Breast epithelium (tissue), 4 donors: ENCODE measurements around the gene OR7A10. TPM values are rescaled to one million over a fixed set of nuclear protein-coding genes. Genes with fewer than 3 reads are reported as not detected.

Source experiments
- DNase-seq, 2 donors: peaks; one replicate each; pipeline ENCODE4 v3.0.0-alpha.2; 2019; ENCODE audit warnings: low spot score in 2 of 2
- H3K27ac ChIP-seq, 2 donors: fragments of 200-600 bp; sonication (generic) in 1 of 2; one replicate each; pipeline ENCODE4 v1.5.1; 2016 to 2019; ENCODE audit warnings: mild to moderate bottlenecking in 1 of 2
- H3K27me3 ChIP-seq, 2 donors: fragments of 200-600 bp; sonication (generic) in 1 of 2; one replicate each; pipeline versions ENCODE4 v1.5.1 to v1.6.0; 2017 to 2019; ENCODE audit warnings: control low read depth in 1 of 2, mild to moderate bottlenecking in 1 of 2
- H3K36me3 ChIP-seq: fragments of 200-600 bp; one replicate; pipeline ENCODE4 v1.5.1; 2019
- H3K4me1 ChIP-seq, 2 donors: fragments of 200-600 bp; sonication (generic); one replicate each; pipeline ENCODE4 v1.5.1; 2016 to 2019; ENCODE audit warnings: control low read depth in 1 of 2
- H3K4me3 ChIP-seq, 3 donors: fragments of 200-600 bp; sonication (generic); 1 replicate in 2 of 3; 2 replicates in 1 of 3; pipeline ENCODE4 v1.5.1; 2016 to 2019; ENCODE audit warnings: mild to moderate bottlenecking in 3 of 3, moderate library complexity in 2 of 3
- H3K9me3 ChIP-seq, 2 donors: fragments of 200-600 bp; sonication (generic) in 1 of 2; one replicate each; pipeline ENCODE4 v1.5.1; 2016 to 2019; ENCODE audit warnings: control low read depth in 1 of 2
- CTCF ChIP-seq, 3 donors: fragments of 450-650 bp; IDR thresholded peaks; one replicate each; pipeline ENCODE4 v1.5.1; 2016 to 2017; ENCODE audit warnings: antibody characterized with exemption in 3 of 3, mild to moderate bottlenecking in 3 of 3, moderate library complexity in 3 of 3
- POLR2A ChIP-seq: fragments of 450-650 bp; IDR thresholded peaks from one replicate; pipeline ENCODE4 v1.6.1; 2016; ENCODE audit warnings: antibody characterized with exemption, mild to moderate bottlenecking, moderate library complexity
- POLR2AphosphoS5 ChIP-seq, 3 donors: sonication (generic); formaldehyde crosslinking; IDR thresholded peaks; one replicate each; pipeline ENCODE4 v1.6.1; 2017; ENCODE audit warnings: antibody characterized with exemption in 3 of 3
- intact Hi-C: fragments of 100-400 bp; cut with DNase I; formaldehyde crosslinking; loops from one replicate; pipeline ENCODE4 v1.15.1; 2023; ENCODE audit warnings: low total_unique reads
- total RNA-seq, 3 donors: library from RNA; depleted of rRNA; stranded (reverse); fragments of >200 nt; gene quantifications; one replicate each; pipeline ENCODE4 v1.1.0, GENCODE V29; 2016

Gene OR7A10
- total RNA-seq, result not detected

GRCh38 chr19:14848822-14849221 is at the start of gene OR7A10:
Gene OR7A10 (minus strand): TSS chr19:14848922. CDS start chr19:14841877, 7,045 bp downstream.
- H3K27me3 ChIP-seq, result no peaks in the 10 kb centered on the region
- no peak within 1 kb of the TSS for H3K27ac ChIP-seq
- intact Hi-C loops, result no loop called here
- no peak within 1 kb of the TSS for H3K4me3 ChIP-seq
- no peak for TF ChIP-seq POLR2AphosphoS5 (IDR thresholded peaks at IDR 0.05)
- TF ChIP-seq CTCF (IDR thresholded peaks at IDR 0.05), result no peak
- no peak for TF ChIP-seq POLR2A
- no peaks in the 10 kb centered on the region for H3K4me1 ChIP-seq
- H3K9me3 ChIP-seq, result no peaks in the 10 kb centered on the region
- no peaks in the 10 kb centered on the region for H3K36me3 ChIP-seq
- no peak for DNase-seq

GRCh38 chr19:14890643-14891379 is 42.1 kb upstream of the OR7A10 start:
- Histone ChIP-seq H3K27ac (no peak overlapping the region), H3K4me3 (no peak overlapping the region), H3K9me3 (no peaks in the 10 kb centered on the region), H3K27me3 (peaks cover 0 to 6% of the 10 kb centered on the region in 2 donors), H3K36me3 (no peaks in the 10 kb centered on the region), H3K4me1 (no peaks in the 10 kb centered on the region)
- TF ChIP-seq POLR2AphosphoS5 (IDR thresholded peaks at IDR 0.05), result no peak
- TF ChIP-seq CTCF (IDR thresholded peaks at IDR 0.05), result no peak
- TF ChIP-seq POLR2A, result no peak
- intact Hi-C loops, result no loop called here
- no peak for DNase-seq

DNA sequence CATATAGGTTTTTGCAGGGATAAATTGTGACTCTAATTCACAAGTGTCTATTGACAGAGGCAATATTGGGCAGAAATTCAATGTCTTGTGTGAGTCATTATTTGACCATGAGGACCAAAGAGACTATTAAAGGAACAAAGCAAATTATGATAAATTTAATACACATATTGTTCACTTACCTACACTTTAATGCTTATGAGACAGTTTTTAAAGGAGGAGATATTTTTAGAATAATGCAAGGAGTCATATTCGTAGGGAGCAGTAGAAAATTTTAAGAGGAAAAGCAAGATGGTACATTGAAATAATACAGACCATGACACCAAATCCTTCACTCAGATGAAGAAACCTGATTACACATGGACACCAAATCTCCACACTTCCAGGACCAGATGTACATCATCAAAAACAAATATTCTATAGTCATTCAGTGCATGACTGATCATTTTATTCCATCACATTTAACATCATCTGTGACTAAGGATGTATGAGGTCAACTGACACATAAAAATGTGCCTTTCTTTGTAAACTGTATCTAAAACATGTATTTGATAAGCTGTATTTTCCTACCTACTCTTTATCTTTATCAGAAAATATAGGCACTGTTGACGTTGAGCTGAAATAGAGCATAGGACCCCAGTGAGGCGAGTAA is 41.4 kb upstream of the OR7A10 start:
- no peak for TF ChIP-seq CTCF (IDR thresholded peaks at IDR 0.05)
- TF ChIP-seq POLR2A, result no peak
- no peak for TF ChIP-seq POLR2AphosphoS5 (IDR thresholded peaks at IDR 0.05)
- DNase-seq, result no peak
- Histone ChIP-seq H3K4me3 (no peak overlapping the region), H3K27me3 (peaks cover 0 to 6% of the 10 kb centered on the region in 2 donors), H3K36me3 (no peaks in the 10 kb centered on the region), H3K4me1 (no peaks in the 10 kb centered on the region), H3K27ac (no peak overlapping the region), H3K9me3 (no peaks in the 10 kb centered on the region)
- intact Hi-C loops, result loop anchor here (2.0 kb wide), 1 partner anchor 15 kb away; no protein-coding TSS in a partner anchor

GRCh38 chr19:14886032-14886431 is 37.3 kb upstream of the OR7A10 start, which contains the start of gene OR7A17:
Gene OR7A17 (minus strand): TSS chr19:14886132. CDS start chr19:14881355, 4,777 bp downstream.
- no peaks in the 10 kb centered on the region for H3K9me3 ChIP-seq
- H3K4me3 ChIP-seq, result no peak within 1 kb of the TSS
- TF ChIP-seq CTCF (IDR thresholded peaks at IDR 0.05), result no peak
- no peak for TF ChIP-seq POLR2A
- no peak for TF ChIP-seq POLR2AphosphoS5 (IDR thresholded peaks at IDR 0.05)
- H3K27ac ChIP-seq, result no peak within 1 kb of the TSS
- peaks cover 0 to 7% of the 10 kb centered on the region in 2 donors for H3K27me3 ChIP-seq
- no peaks in the 10 kb centered on the region for H3K4me1 ChIP-seq
- H3K36me3 ChIP-seq, result no peaks in the 10 kb centered on the region
- DNase-seq, result no peak
- intact Hi-C loops, result no loop called here

DNA sequence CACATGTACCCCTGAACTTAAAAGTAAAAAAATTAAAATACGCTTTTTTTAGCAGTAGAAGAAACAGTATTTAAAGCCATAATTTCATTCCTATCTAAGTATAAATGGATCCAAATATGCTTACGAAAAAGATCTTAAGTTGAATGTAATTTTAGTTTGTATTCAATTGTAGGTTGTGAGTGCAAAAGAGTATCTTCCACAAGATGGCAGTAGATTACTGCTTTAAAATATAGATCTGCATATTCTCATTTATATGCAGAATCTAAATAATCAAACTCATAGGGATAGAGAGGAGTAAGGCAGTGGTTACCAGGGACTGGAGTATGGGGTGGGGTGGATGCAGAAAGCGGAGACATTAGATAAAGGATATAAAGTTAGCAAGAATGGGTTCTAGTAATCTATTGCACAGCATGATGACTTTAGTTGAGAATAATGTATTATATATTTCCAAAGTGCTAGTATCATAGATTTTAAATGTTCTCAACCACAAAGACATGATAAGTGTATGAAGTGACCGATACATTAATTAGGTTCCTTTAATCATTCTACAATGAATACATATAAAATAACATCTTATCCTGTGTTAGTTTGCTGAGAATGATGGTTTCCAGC is 23.0 kb upstream of the OR7A10 start:
- H3K4me3 ChIP-seq, result no peak overlapping the region
- TF ChIP-seq POLR2A, result no peak
- peak in 2 of 3 donors; percentile 29 to 54 for TF ChIP-seq CTCF (IDR thresholded peaks at IDR 0.05)
- H3K36me3 ChIP-seq, result no peaks in the 10 kb centered on the region
- intact Hi-C loops, result no loop called here
- H3K27me3 ChIP-seq, result no peaks in the 10 kb centered on the region
- H3K27ac ChIP-seq, result no peak overlapping the region
- DNase-seq, result no peak
- no peaks in the 10 kb centered on the region for H3K4me1 ChIP-seq
- no peaks in the 10 kb centered on the region for H3K9me3 ChIP-seq
